Upper lobe of left lung (tissue), 6 donors: ENCODE data around the gene PPDPF. TPM values are rescaled to one million over a fixed set of nuclear protein-coding genes. Genes with fewer than 3 reads are reported as not detected.
A peak's percentile ranks its signal among the peaks of the same experiment; 100 is the strongest.
"Not testable (repeated sequence)": the region's sequence is repeated elsewhere in the genome, so short reads cannot be mapped to it uniquely, and the experiment has no call there.

Source experiments
- ATAC-seq, 2 donors: fragments of 200-7000 bp; cut with Tn5 transposase; one replicate each; pipeline ENCODE4 v1.9.1; 2022; ENCODE audit warnings: mild to moderate bottlenecking in 2 of 2, moderate library complexity in 2 of 2; ENCODE audit not compliant: low FRiP score in 2 of 2
- DNase-seq, 2 donors: peaks; one replicate each; pipeline ENCODE4 v3.0.0-alpha.2; 2019 to 2020
- H3K27ac ChIP-seq, 4 donors: fragments of 200-600 bp; sonication (generic); one replicate each; pipeline ENCODE4 v1.5.1; 2016 to 2019
- H3K27me3 ChIP-seq, 4 donors: fragments of 200-600 bp; sonication (generic); one replicate each; pipeline ENCODE4 v1.5.1; 2017 to 2019
- H3K36me3 ChIP-seq, 4 donors: fragments of 200-600 bp; sonication (generic); one replicate each; pipeline ENCODE4 v1.5.1; 2016 to 2019
- H3K4me1 ChIP-seq, 4 donors: fragments of 200-600 bp; sonication (generic); one replicate each; pipeline ENCODE4 v1.5.1; 2018 to 2019
- H3K4me3 ChIP-seq, 4 donors: fragments of 200-600 bp; sonication (generic); one replicate each; pipeline ENCODE4 v1.5.1; 2017 to 2019; ENCODE audit warnings: mild to moderate bottlenecking in 2 of 4, moderate library complexity in 1 of 4
- H3K9me3 ChIP-seq, 4 donors: fragments of 200-600 bp; sonication (generic); one replicate each; pipeline ENCODE4 v1.5.1; 2018 to 2019
- CTCF ChIP-seq, 6 experiments: fragments of 450-650 bp in 4 of 6; fragments of 200-600 bp in 2 of 6; sonication (generic) in 2 of 6; IDR thresholded peaks; one replicate each; pipeline ENCODE4 v1.5.1; 2016 to 2019; ENCODE audit warnings: antibody characterized with exemption in 6 of 6
- EP300 ChIP-seq, 4 donors: sonication (generic); formaldehyde crosslinking; IDR thresholded peaks; one replicate each; pipeline ENCODE4 v1.5.1; 2017; ENCODE audit warnings: antibody characterized with exemption in 4 of 4, control low read depth in 2 of 4
- POLR2A ChIP-seq, 4 donors: fragments of 450-650 bp; IDR thresholded peaks; one replicate each; pipeline ENCODE4 v1.5.1; 2016 to 2017; ENCODE audit warnings: antibody characterized with exemption in 4 of 4, mild to moderate bottlenecking in 2 of 4
- POLR2AphosphoS5 ChIP-seq, 2 donors: sonication (generic); formaldehyde crosslinking; IDR thresholded peaks; one replicate each; pipeline ENCODE4 v1.5.1; 2017; ENCODE audit warnings: antibody characterized with exemption in 2 of 2
- WGBS, 2 donors: methylation state at CpG; one replicate each; pipeline ENCODE4 v1.1.5; 2017 to 2018; 5-methylcytosine and 5-hydroxymethylcytosine counted together
- total RNA-seq, 6 donors: library from RNA; depleted of rRNA in 4 of 6; stranded (reverse); fragments of >200 nt in 4 of 6; gene quantifications; one replicate each; pipeline versions ENCODE4 v1.1.0 to v1.2.1, GENCODE V29; 2016 to 2021
- donor health status: DM: no; HTN: no; CAD: no; lungs with moderate emphysema.
- donor health status: DM: no; HTN: yes; CAD: no; lungs with severe emphysema.

PPDPF gene
- total RNA-seq, 6 donors from 2014 or later: 91.1 to 468 (median 416) TPM

- Histone ChIP-seq H3K9me3 (no peaks in the 10 kb centered on the region), H3K4me3 (no peak overlapping the region), H3K36me3 (peaks cover 0 to 38% (median 18%) of the 10 kb centered on the region in 4 donors), H3K27ac (no peak overlapping the region), H3K27me3 (no peaks in the 10 kb centered on the region), H3K4me1 (peaks cover 17 to 53% (median 35%) of the 10 kb centered on the region in 4 donors)
- 85 to 92% methylated on average over 5 to 27 of the region's 28 CpGs for WGBS, 2 donors
- ATAC-seq (no peak), DNase-seq (peak in 1 of 2 donors; percentile 79)
- TF ChIP-seq POLR2AphosphoS5 (IDR thresholded peaks at IDR 0.05): no peak
- TF ChIP-seq EP300 (IDR thresholded peaks at IDR 0.05): no peak
- TF ChIP-seq POLR2A (IDR thresholded peaks at IDR 0.05): no peak
- TF ChIP-seq CTCF (IDR thresholded peaks at IDR 0.05): no peak
Observed at GRCh38 chr20:63570281-63571086, 49.9 kb downstream of the PPDPF start.

- Histone ChIP-seq H3K36me3 (peaks cover 0 to 32% (median 15%) of the 10 kb centered on the region in 4 donors), H3K4me1 (peaks cover 17 to 53% (median 35%) of the 10 kb centered on the region in 4 donors)
- H3K27ac ChIP-seq, H3K9me3 ChIP-seq, H3K4me3 ChIP-seq, H3K27me3 ChIP-seq, ATAC-seq: not testable (repeated sequence)
- DNase-seq: peak in 1 of 2 donors; percentile 67
- 79% methylated on average over 6 of the region's 11 CpGs; no CpG with 5 or more reads in 1 of the 2 donors for WGBS, 2 donors
Observed at GRCh38 chr20:63571087-63571478, 50.5 kb downstream of the PPDPF start.

Other genes starting within 250 kb of the PPDPF start
- 100 to 1,000 TPM in 2 of 6 donors, 10 to 100 TPM in 4; 39.8 to 169 (median 84.7) TPM for gene ARFGAP1, start 248.0 kb upstream of the PPDPF start, total RNA-seq
- under 1 TPM in 1 of 6 donors, not detected in 5; 0.03 TPM for gene COL20A1, start 227.6 kb upstream of the PPDPF start, total RNA-seq
- gene CHRNA4, start 159.4 kb upstream of the PPDPF start, total RNA-seq: under 1 TPM in 1 of 6 donors, not detected in 5; 0.10 TPM
- under 1 TPM in 1 of 6 donors, not detected in 5; 0.66 TPM for gene KCNQ2, start 48.1 kb upstream of the PPDPF start, total RNA-seq
- gene EEF1A2, start 21.7 kb upstream of the PPDPF start, total RNA-seq: 1 to 10 TPM in 2 of 6 donors, under 1 TPM in 2, not detected in 2; 0.61 to 1.6 (median 1.1) TPM
- 1 to 10 TPM; 3.3 to 9.8 (median 6.0) TPM for gene PTK6, start 16.6 kb downstream of the PPDPF start, total RNA-seq
- not detected for gene SRMS, start 27.0 kb downstream of the PPDPF start, total RNA-seq
- 1 to 10 TPM in 4 of 6 donors, under 1 TPM in 2; 0.29 to 6.5 (median 1.4) TPM for gene FNDC11, start 33.4 kb downstream of the PPDPF start, total RNA-seq
- gene HELZ2, start 53.5 kb downstream of the PPDPF start, total RNA-seq: 100 to 1,000 TPM in 1 of 6 donors, 10 to 100 TPM in 5; 40.1 to 102 (median 56.6) TPM
- gene GMEB2, start 106.3 kb downstream of the PPDPF start, total RNA-seq: 10 to 100 TPM; 10.1 to 12.9 (median 12.4) TPM
- 10 to 100 TPM in 3 of 6 donors, 1 to 10 TPM in 3; 2.1 to 16.5 (median 9.1) TPM for gene STMN3, start 132.7 kb downstream of the PPDPF start, total RNA-seq
- 10 to 100 TPM in 5 of 6 donors, 1 to 10 TPM in 1; 8.6 to 73.3 (median 32.5) TPM for gene RTEL1, start 137.5 kb downstream of the PPDPF start, total RNA-seq
- gene TNFRSF6B, start 175.9 kb downstream of the PPDPF start, total RNA-seq: 10 to 100 TPM; 13.8 to 34.8 (median 16.9) TPM
- gene ARFRP1, start 187.2 kb downstream of the PPDPF start, total RNA-seq: 10 to 100 TPM; 26.8 to 56.4 (median 46.3) TPM
- gene ZGPAT, start 187.3 kb downstream of the PPDPF start, total RNA-seq: 10 to 100 TPM; 24.8 to 70.2 (median 36.8) TPM
- 10 to 100 TPM; 12.4 to 51.3 (median 15.3) TPM for gene LIME1, start 215.9 kb downstream of the PPDPF start, total RNA-seq
- 100 to 1,000 TPM in 1 of 6 donors, 10 to 100 TPM in 5; 28.8 to 106 (median 71.9) TPM for gene SLC2A4RG, start 219.0 kb downstream of the PPDPF start, total RNA-seq